Mesendoderm (in vitro differentiated cells): ENCODE results near the gene SDK2.

Source experiments
- DNase-seq: peaks from one replicate; pipeline ENCODE4 v3.0.0; 2013
- H2AK5ac ChIP-seq: 2 replicates; pipeline ENCODE4 v1.6.1; 2013; ENCODE audit warnings: low read length, inconsistent platforms
- H2BK120ac ChIP-seq: 2 replicates; pipeline ENCODE4 v1.6.1; 2013; ENCODE audit warnings: low read depth, mild to moderate bottlenecking, low read length, moderate library complexity, mixed read lengths
- H2BK15ac ChIP-seq: replicated peaks from 2 replicates; pipeline ENCODE4 v1.6.1; 2013; ENCODE audit warnings: low read depth, mild to moderate bottlenecking, moderate library complexity
- H2BK5ac ChIP-seq: 2 replicates; pipeline ENCODE4 v1.6.1; 2013; ENCODE audit warnings: low read length, inconsistent platforms
- H3K18ac ChIP-seq: 2 replicates; pipeline ENCODE4 v1.6.1; 2013; ENCODE audit warnings: mild to moderate bottlenecking, low read length, mixed read lengths
- H3K23ac ChIP-seq: one replicate; pipeline ENCODE4 v1.6.1; 2013; ENCODE audit warnings: low read length
- H3K27ac ChIP-seq: 2 replicates; pipeline ENCODE4 v1.5.1; 2013; ENCODE audit warnings: low read depth, mild to moderate bottlenecking, inconsistent platforms, low read length, moderate library complexity
- H3K27me3 ChIP-seq: 2 replicates; pipeline ENCODE4 v1.6.1; 2013; ENCODE audit warnings: low read length, control low read depth, mild to moderate bottlenecking, inconsistent platforms; ENCODE audit not compliant: insufficient read depth, poor library complexity
- H3K36me3 ChIP-seq: 2 replicates; pipeline ENCODE4 v1.6.1; 2013; ENCODE audit warnings: low read length, inconsistent platforms; ENCODE audit not compliant: control insufficient read depth, insufficient read depth
- H3K4ac ChIP-seq: one replicate; pipeline ENCODE4 v1.6.1; 2013; ENCODE audit warnings: low read depth, mild to moderate bottlenecking, low read length, moderate library complexity
- H3K4me1 ChIP-seq: 2 replicates; pipeline ENCODE4 v1.6.1; 2013; ENCODE audit warnings: low read depth, low read length, inconsistent platforms; ENCODE audit not compliant: control insufficient read depth
- H3K4me2 ChIP-seq: 2 replicates; pipeline ENCODE4 v1.6.1; 2013; ENCODE audit warnings: low read length
- H3K4me3 ChIP-seq: 2 replicates; pipeline ENCODE4 v1.5.1; 2013; ENCODE audit warnings: mild to moderate bottlenecking, low read length
- H3K56ac ChIP-seq: one replicate; pipeline ENCODE4 v1.6.1; 2013; ENCODE audit warnings: low read length
- H3K79me1 ChIP-seq: 2 replicates; pipeline ENCODE4 v1.6.1; 2013; ENCODE audit warnings: low read length, inconsistent platforms
- H3K79me2 ChIP-seq: 2 replicates; pipeline ENCODE4 v1.6.1; 2013; ENCODE audit warnings: mild to moderate bottlenecking, low read length; ENCODE audit not compliant: control insufficient read depth, insufficient read depth
- H3K9ac ChIP-seq: 2 replicates; pipeline ENCODE4 v1.6.1; 2013; ENCODE audit warnings: low read length, inconsistent platforms
- H4K5ac ChIP-seq: one replicate; pipeline ENCODE4 v1.6.1; 2013; ENCODE audit warnings: low read length
- H4K8ac ChIP-seq: one replicate; pipeline ENCODE4 v1.6.1; 2013; ENCODE audit warnings: low read depth, mild to moderate bottlenecking, control low read depth, low read length, moderate library complexity
- WGBS: extraction: QIAGEN DNeasy Blood & Tissue Kit; methylation state at CpG from one replicate; pipeline ENCODE4 v1.1.7; 2013; ENCODE audit warnings: low lambda C conversion rate, missing lambda C conversion rate; ENCODE audit not compliant: insufficient coverage; ENCODE audit errors: extremely low coverage; 5-methylcytosine and 5-hydroxymethylcytosine counted together

The SDK2 gene

DNA sequence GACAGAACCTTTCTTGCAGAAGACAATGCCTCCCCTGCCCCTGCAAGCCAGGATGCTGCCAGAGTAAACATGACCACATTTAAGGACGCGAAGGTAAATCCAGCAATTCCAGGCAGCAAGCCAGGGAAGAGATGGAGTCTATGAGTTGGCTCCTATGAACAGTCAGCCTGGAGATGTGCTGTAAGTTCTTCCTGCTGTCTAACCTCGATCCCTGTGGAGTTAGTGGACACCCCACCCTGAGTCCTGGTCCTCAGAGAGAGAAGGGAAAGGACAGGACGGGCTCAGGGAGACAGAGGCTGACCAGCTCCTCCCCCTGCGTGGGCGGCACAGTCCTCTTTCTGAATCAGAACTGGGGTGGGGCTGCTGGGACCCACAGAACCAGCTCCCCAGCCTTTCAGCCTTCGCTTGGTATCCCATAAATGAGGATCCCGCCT, 357.4 kb downstream of the SDK2 start:
- no peak for DNase-seq
- H2BK120ac ChIP-seq, result no peak overlapping the region
- no peak overlapping the region for H3K23ac ChIP-seq
- H4K5ac ChIP-seq, result no peak overlapping the region
- no peak overlapping the region for H3K18ac ChIP-seq
- H3K9ac ChIP-seq, result no peak overlapping the region
- no peak overlapping the region for H3K4ac ChIP-seq
- H3K27me3 ChIP-seq, result no peaks in the 10 kb centered on the region
- no peak overlapping the region for H3K4me2 ChIP-seq
- H3K27ac ChIP-seq, result no peak overlapping the region
- H4K8ac ChIP-seq, result no peak overlapping the region
- peaks cover 2% of the 10 kb centered on the region for H3K4me1 ChIP-seq
- peaks cover 34% of the 10 kb centered on the region for H3K79me1 ChIP-seq
- no CpG with 5 or more reads among the region's 8 CpGs for WGBS
- no peak overlapping the region for H2AK5ac ChIP-seq
- H3K56ac ChIP-seq, result no peak overlapping the region
- no peak overlapping the region for H3K4me3 ChIP-seq
- H3K79me2 ChIP-seq, result peaks cover 3% of the 10 kb centered on the region
- H2BK5ac ChIP-seq, result no peak overlapping the region
- H3K36me3 ChIP-seq, result peaks cover 1% of the 10 kb centered on the region
- H2BK15ac ChIP-seq, result no peak overlapping the region

DNA sequence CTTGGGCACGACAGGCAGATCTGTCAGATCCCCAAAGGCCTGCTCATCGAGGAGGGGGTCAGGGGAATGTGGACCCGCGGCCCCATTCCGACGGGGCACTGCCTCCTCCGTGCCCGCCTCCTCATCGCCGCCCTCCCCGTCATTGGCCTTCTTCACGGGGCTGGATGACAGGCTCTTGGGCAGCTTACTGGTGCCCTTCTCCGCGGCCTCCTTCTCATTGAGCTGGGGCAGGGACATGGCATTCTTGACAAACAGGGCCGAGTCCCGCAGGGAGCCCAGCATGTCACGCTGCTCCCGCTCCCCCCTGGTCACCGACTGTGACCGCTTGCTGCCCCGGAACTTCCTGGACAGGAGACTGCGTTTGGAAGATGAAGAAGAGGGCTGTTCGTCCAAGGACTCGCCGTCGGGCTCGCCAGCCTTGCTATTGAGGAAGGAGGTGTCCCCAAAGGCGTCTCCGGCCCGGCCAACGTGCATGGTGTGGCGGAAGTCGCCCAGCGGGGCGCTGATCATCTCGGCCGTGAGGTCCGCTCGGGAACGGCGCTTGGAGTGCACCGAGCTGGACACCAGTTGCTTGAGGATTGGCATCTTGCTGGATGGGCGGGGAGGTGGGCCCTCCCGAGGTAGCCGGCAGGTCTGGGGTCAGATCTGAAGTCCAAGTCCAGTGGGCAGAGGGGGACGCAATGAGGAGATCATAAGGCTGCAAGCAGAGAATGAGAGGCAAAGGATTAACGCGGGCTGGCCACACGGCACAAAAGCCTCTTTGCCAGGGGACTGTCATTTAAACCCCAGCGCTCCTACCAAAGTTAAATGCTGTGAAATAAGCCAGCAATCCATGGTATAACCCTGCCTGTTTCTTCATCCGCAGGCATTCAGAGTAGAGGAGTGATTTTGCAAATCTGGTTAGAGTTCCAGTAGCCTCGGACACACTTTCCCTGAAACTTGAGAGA, 358.1 kb downstream of the SDK2 start:
- no peak overlapping the region for H4K5ac ChIP-seq
- H3K36me3 ChIP-seq, result peaks cover 1% of the 10 kb centered on the region
- no peak overlapping the region for H3K4ac ChIP-seq
- H3K4me2 ChIP-seq, result no peak overlapping the region
- H3K18ac ChIP-seq, result no peak overlapping the region
- no peak overlapping the region for H4K8ac ChIP-seq
- no peaks in the 10 kb centered on the region for H3K4me1 ChIP-seq
- H3K4me3 ChIP-seq, result no peak overlapping the region
- H3K9ac ChIP-seq, result no peak overlapping the region
- H2AK5ac ChIP-seq, result no peak overlapping the region
- H2BK15ac ChIP-seq, result no peak overlapping the region
- H3K79me1 ChIP-seq, result peaks cover 29% of the 10 kb centered on the region
- DNase-seq, result no peak
- WGBS, result no CpG with 5 or more reads among the region's 52 CpGs
- H3K27ac ChIP-seq, result no peak overlapping the region
- H3K27me3 ChIP-seq, result no peaks in the 10 kb centered on the region
- H3K56ac ChIP-seq, result no peak overlapping the region
- H2BK120ac ChIP-seq, result no peak overlapping the region
- H3K79me2 ChIP-seq, result peaks cover 1% of the 10 kb centered on the region
- H2BK5ac ChIP-seq, result no peak overlapping the region
- H3K23ac ChIP-seq, result no peak overlapping the region

DNA sequence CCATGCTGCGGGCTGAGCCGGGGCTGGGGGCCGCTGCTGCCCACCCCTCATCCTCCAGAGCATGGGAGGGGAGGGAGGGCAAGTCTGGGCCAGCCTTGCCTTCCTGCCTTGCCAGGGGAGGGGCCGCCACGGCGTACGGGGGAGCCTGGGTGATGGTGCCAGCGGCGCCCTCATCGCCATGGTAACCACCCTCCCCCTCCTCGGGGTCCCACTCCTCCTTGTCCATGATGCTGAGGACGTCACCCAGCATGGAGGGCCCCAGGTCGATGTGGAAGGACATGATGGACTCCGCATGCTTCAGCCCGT, 358.7 kb downstream of the SDK2 start:
- DNase-seq, result no peak
- peaks cover 23% of the 10 kb centered on the region for H3K79me1 ChIP-seq
- WGBS, result no CpG with 5 or more reads among the region's 15 CpGs

DNA sequence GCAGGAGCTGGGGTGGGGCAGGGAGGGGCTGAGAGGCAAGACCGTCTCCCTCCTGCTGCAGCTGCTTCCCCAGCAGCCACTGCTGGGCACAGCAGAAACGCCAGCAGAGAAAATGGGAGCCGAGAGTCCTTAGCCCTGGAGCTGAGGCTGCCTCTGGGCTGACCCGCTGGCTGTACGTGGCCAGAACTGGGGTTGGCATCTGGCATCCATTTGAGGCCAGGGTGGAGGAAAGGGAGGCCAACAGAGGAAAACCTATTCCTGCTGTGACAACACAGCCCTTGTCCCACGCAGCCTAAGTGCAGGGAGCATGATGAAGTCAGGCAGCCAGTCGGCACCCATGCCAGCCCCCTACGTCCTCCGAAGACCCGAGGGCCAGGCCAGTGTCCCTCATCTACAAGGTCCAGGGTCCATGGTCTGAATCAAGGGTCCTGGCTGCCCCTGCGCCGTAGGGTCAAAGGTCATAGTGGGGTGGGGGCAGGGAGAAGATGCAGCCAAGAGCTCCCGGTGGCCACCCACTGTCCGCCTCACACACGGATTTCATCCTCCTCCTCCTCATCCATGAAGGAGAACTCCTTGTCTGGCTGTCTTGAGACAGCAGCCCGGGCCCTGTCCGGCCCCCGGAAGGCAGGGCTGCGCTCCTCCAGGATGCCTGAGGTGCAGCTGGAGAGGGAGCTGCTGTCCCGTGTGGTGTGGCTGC, 359.2 kb downstream of the SDK2 start:
- Histone ChIP-seq H2BK5ac (no peak overlapping the region), H3K4me1 (no peaks in the 10 kb centered on the region), H2BK120ac (no peak overlapping the region), H3K4me3 (no peak overlapping the region), H3K56ac (no peak overlapping the region), H4K8ac (no peak overlapping the region), H3K36me3 (peaks cover 1% of the 10 kb centered on the region), H3K4ac (no peak overlapping the region), H2AK5ac (no peak overlapping the region), H4K5ac (no peak overlapping the region), H3K27me3 (no peaks in the 10 kb centered on the region), H3K18ac (no peak overlapping the region), H3K27ac (no peak overlapping the region), H3K79me1 (peaks cover 19% of the 10 kb centered on the region), H3K4me2 (no peak overlapping the region), H3K9ac (no peak overlapping the region), H3K79me2 (no peaks in the 10 kb centered on the region), H2BK15ac (no peak overlapping the region), H3K23ac (no peak overlapping the region)
- no CpG with 5 or more reads among the region's 20 CpGs for whole genome bisulfite sequencing
- DNase-seq, result no peak

More for the DNA sequence above, 358.7 kb downstream of the SDK2 start:
- H3K4me1 ChIP-seq, result no peaks in the 10 kb centered on the region
- H2AK5ac ChIP-seq, result no peak overlapping the region
- H2BK120ac ChIP-seq, result no peak overlapping the region
- no peak overlapping the region for H3K18ac ChIP-seq
- H3K4ac ChIP-seq, result no peak overlapping the region
- peaks cover 1% of the 10 kb centered on the region for H3K36me3 ChIP-seq
- H3K23ac ChIP-seq, result no peak overlapping the region
- no peak overlapping the region for H3K56ac ChIP-seq
- H4K8ac ChIP-seq, result no peak overlapping the region
- H2BK15ac ChIP-seq, result no peak overlapping the region
- no peak overlapping the region for H3K4me2 ChIP-seq
- no peaks in the 10 kb centered on the region for H3K79me2 ChIP-seq
- no peak overlapping the region for H4K5ac ChIP-seq
- H3K27ac ChIP-seq, result no peak overlapping the region
- no peak overlapping the region for H3K9ac ChIP-seq
- no peak overlapping the region for H3K4me3 ChIP-seq
- no peaks in the 10 kb centered on the region for H3K27me3 ChIP-seq
- no peak overlapping the region for H2BK5ac ChIP-seq
